ACC112 (cell line): ENCODE measurements around the gene NFILZ.
A peak's percentile ranks its signal among the peaks of the same experiment; 100 is the strongest.

Experiments used
- H2AFZ ChIP-seq: fragments of 200-600 bp; sonication (generic); one replicate; pipeline ENCODE4 v1.6.0; 2017; ENCODE audit warnings: antibody characterized with exemption, low read length; ENCODE audit not compliant: unreplicated experiment
- H3K27ac ChIP-seq: fragments of 200-600 bp; sonication (generic); 2 replicates; pipeline ENCODE4 v1.5.1; 2014; ENCODE audit warnings: low read depth, mild to moderate bottlenecking, antibody characterized with exemption, low read length, moderate library complexity
- H3K27me3 ChIP-seq: fragments of 200-600 bp; sonication (generic); 2 replicates; pipeline ENCODE4 v1.6.1; 2014; ENCODE audit warnings: mild to moderate bottlenecking, antibody characterized with exemption, low read length, moderate library complexity, mixed read lengths; ENCODE audit not compliant: insufficient read depth
- H3K36me3 ChIP-seq: fragments of 200-600 bp; sonication (generic); 2 replicates; pipeline ENCODE4 v1.6.1; 2016; ENCODE audit warnings: mild to moderate bottlenecking, antibody characterized with exemption, low read length, moderate library complexity, mixed read lengths; ENCODE audit not compliant: insufficient read depth
- H3K4me1 ChIP-seq: fragments of 200-600 bp; sonication (generic); one replicate; pipeline ENCODE4 v1.6.1; 2016; ENCODE audit warnings: low read length, mixed read lengths; ENCODE audit not compliant: insufficient read depth, unreplicated experiment, control insufficient read depth
- H3K4me3 ChIP-seq: fragments of 200-600 bp; sonication (generic); 2 replicates; pipeline ENCODE4 v1.5.1; 2014; ENCODE audit warnings: mild to moderate bottlenecking, low read depth, low read length
- H3K79me2 ChIP-seq: fragments of 200-600 bp; sonication (generic); one replicate; pipeline ENCODE4 v1.6.0; 2016; ENCODE audit warnings: low read length; ENCODE audit not compliant: control insufficient read depth, unreplicated experiment, insufficient read depth

Gene NFILZ

GRCh38 chr19:8600064-8600463 is 30.4 kb upstream of the NFILZ start:
- peaks cover 5% of the 10 kb centered on the region; the same call in 1 of the 2 replicates for H3K36me3 ChIP-seq

GRCh38 chr19:8600816-8601215 is 29.6 kb upstream of the NFILZ start:
- no peaks in the 10 kb centered on the region for H3K4me1 ChIP-seq
- H3K27ac ChIP-seq, result no peak overlapping the region
- no peak overlapping the region for H2AFZ ChIP-seq
- no peak overlapping the region for H3K4me3 ChIP-seq
- H3K79me2 ChIP-seq, result no peaks in the 10 kb centered on the region
- H3K27me3 ChIP-seq, result no peaks in the 10 kb centered on the region
- H3K36me3 ChIP-seq, result peaks cover 5% of the 10 kb centered on the region; the same call in 1 of the 2 replicates

More at GRCh38 chr19:8600064-8600463, 30.4 kb upstream of the NFILZ start:
- Histone ChIP-seq H3K27me3 (no peaks in the 10 kb centered on the region), H2AFZ (no peak overlapping the region), H3K4me1 (no peaks in the 10 kb centered on the region), H3K4me3 (no peak overlapping the region), H3K27ac (no peak overlapping the region), H3K79me2 (no peaks in the 10 kb centered on the region)

GRCh38 chr19:8601796-8602195 is 28.6 kb upstream of the NFILZ start:
- Histone ChIP-seq H2AFZ (no peak overlapping the region), H3K27ac (no peak overlapping the region), H3K79me2 (no peaks in the 10 kb centered on the region), H3K4me1 (no peaks in the 10 kb centered on the region), H3K27me3 (no peaks in the 10 kb centered on the region), H3K4me3 (no peak overlapping the region), H3K36me3 (peaks cover 5% of the 10 kb centered on the region; the same call in 1 of the 2 replicates)

- Histone ChIP-seq H2AFZ (no peak overlapping the region), H3K4me1 (peaks cover 10% of the 10 kb centered on the region), H3K27me3 (no peaks in the 10 kb centered on the region), H3K27ac (no peak overlapping the region), H3K4me3 (no peak overlapping the region), H3K79me2 (no peaks in the 10 kb centered on the region), H3K36me3 (peaks cover 5% of the 10 kb centered on the region; the same call in 1 of the 2 replicates)
Measured at GRCh38 chr19:8605514-8605913, 24.9 kb upstream of the NFILZ start.

GRCh38 chr19:8607386-8607785 is 23.0 kb upstream of the NFILZ start:
- H2AFZ ChIP-seq, result no peak overlapping the region
- no peaks in the 10 kb centered on the region for H3K27me3 ChIP-seq
- H3K36me3 ChIP-seq, result peaks cover 5% of the 10 kb centered on the region; the same call in 1 of the 2 replicates
- H3K4me3 ChIP-seq, result no peak overlapping the region
- no peaks in the 10 kb centered on the region for H3K79me2 ChIP-seq
- peaks cover 15% of the 10 kb centered on the region for H3K4me1 ChIP-seq
- no peak overlapping the region for H3K27ac ChIP-seq

GRCh38 chr19:8608941-8609278 is 21.5 kb upstream of the NFILZ start:
- no peak overlapping the region for H3K27ac ChIP-seq
- peak overlapping the region; percentile 94 for H3K4me3 ChIP-seq
- H3K79me2 ChIP-seq, result no peaks in the 10 kb centered on the region
- no peaks in the 10 kb centered on the region for H3K27me3 ChIP-seq
- H2AFZ ChIP-seq, result no peak overlapping the region
- H3K36me3 ChIP-seq, result peaks cover 5% of the 10 kb centered on the region; the same call in 1 of the 2 replicates
- peaks cover 15% of the 10 kb centered on the region for H3K4me1 ChIP-seq

- H2AFZ ChIP-seq, result peak overlapping the region; percentile 75
Measured at GRCh38 chr19:8609279-8610040, 21.0 kb upstream of the NFILZ start.

GRCh38 chr19:8610041-8610935 is 20.1 kb upstream of the NFILZ start, which contains the start of gene ADAMTS10:
TSS of gene ADAMTS10 (minus strand) at chr19:8610715. CDS start at chr19:8605710, 5,005 bp downstream.
- H3K36me3 ChIP-seq, result no peaks in the 10 kb centered on the region
- peak within 1 kb of the TSS; percentile 94 for H3K4me3 ChIP-seq
- H3K79me2 ChIP-seq, result no peaks in the 10 kb centered on the region
- H3K4me1 ChIP-seq, result peaks cover 15% of the 10 kb centered on the region
- no peaks in the 10 kb centered on the region for H3K27me3 ChIP-seq
- H3K27ac ChIP-seq, result no peak within 1 kb of the TSS
- peak within 1 kb of the TSS; percentile 75 for H2AFZ ChIP-seq

More at GRCh38 chr19:8609279-8610040, 21.0 kb upstream of the NFILZ start:
- Histone ChIP-seq H3K4me1 (peaks cover 15% of the 10 kb centered on the region), H3K27ac (peak overlapping the region; percentile 16; the same call in 1 of the 2 replicates), H3K4me3 (peak overlapping the region; percentile 94), H3K36me3 (peaks cover 5% of the 10 kb centered on the region; the same call in 1 of the 2 replicates), H3K79me2 (no peaks in the 10 kb centered on the region), H3K27me3 (no peaks in the 10 kb centered on the region)

GRCh38 chr19:8610936-8611300 is 19.5 kb upstream of the NFILZ start:
- Histone ChIP-seq H3K27ac (no peak overlapping the region), H3K4me1 (peaks cover 15% of the 10 kb centered on the region), H3K79me2 (no peaks in the 10 kb centered on the region), H3K36me3 (no peaks in the 10 kb centered on the region), H3K27me3 (no peaks in the 10 kb centered on the region), H3K4me3 (peak overlapping the region; percentile 94), H2AFZ (peak overlapping the region; percentile 75)

GRCh38 chr19:8611391-8611876 is 19.0 kb upstream of the NFILZ start:
- no peaks in the 10 kb centered on the region for H3K36me3 ChIP-seq
- no peak overlapping the region for H3K27ac ChIP-seq
- no peak overlapping the region for H3K4me3 ChIP-seq
- no peak overlapping the region for H2AFZ ChIP-seq
- H3K79me2 ChIP-seq, result no peaks in the 10 kb centered on the region
- H3K27me3 ChIP-seq, result no peaks in the 10 kb centered on the region
- H3K4me1 ChIP-seq, result peaks cover 15% of the 10 kb centered on the region
